Left ventricle myocardium inferior (tissue), 1 donor: ENCODE data around the gene FAM110A. TPM values are rescaled to one million over a fixed set of nuclear protein-coding genes. Genes with fewer than 3 reads are reported as not detected.

ENCODE experiments used
- DNase-seq: peaks from one replicate; pipeline ENCODE4 v3.0.0-alpha.2; 2020
- H3K27ac ChIP-seq: fragments of 200-600 bp; replicated peaks from 2 replicates; pipeline ENCODE4 v1.8.0; 2021
- H3K27me3 ChIP-seq: fragments of 200-600 bp; 2 replicates; pipeline ENCODE4 v1.8.0; 2021; ENCODE audit warnings: low read depth
- H3K36me3 ChIP-seq: fragments of 200-600 bp; 2 replicates; pipeline ENCODE4 v1.8.0; 2021
- H3K4me1 ChIP-seq: fragments of 200-600 bp; 2 replicates; pipeline ENCODE4 v1.8.0; 2021
- H3K4me3 ChIP-seq: fragments of 200-600 bp; 2 replicates; pipeline ENCODE4 v1.8.0; 2021; ENCODE audit warnings: mild to moderate bottlenecking, moderate library complexity
- H3K9me3 ChIP-seq: fragments of 200-600 bp; replicated peaks from 2 replicates; pipeline ENCODE4 v1.8.0; 2021
- CTCF ChIP-seq: fragments of 200-600 bp; IDR thresholded peaks from 2 replicates; pipeline ENCODE4 v1.8.0; 2021; ENCODE audit warnings: antibody characterized with exemption, mild to moderate bottlenecking, borderline replicate concordance
- intact Hi-C: fragments of 100-400 bp; cut with micrococcal nuclease; formaldehyde crosslinking; loops from one replicate; pipeline ENCODE4 v1.11.0; 2022
- total RNA-seq: library from RNA; stranded (reverse); fragmentation: NEBNext Ultra II Directional; extraction: Animal tissue kit (Norgen Biotek cat#: 25700); gene quantifications from one replicate; pipeline ENCODE4 v1.2.1, GENCODE V29; 2021
- donor health status: DM: no; HTN: yes; CAD: no; lungs with severe emphysema.

The FAM110A gene
- total RNA-seq, 1 donor from 2014 or later, result 2.0 TPM

DNA sequence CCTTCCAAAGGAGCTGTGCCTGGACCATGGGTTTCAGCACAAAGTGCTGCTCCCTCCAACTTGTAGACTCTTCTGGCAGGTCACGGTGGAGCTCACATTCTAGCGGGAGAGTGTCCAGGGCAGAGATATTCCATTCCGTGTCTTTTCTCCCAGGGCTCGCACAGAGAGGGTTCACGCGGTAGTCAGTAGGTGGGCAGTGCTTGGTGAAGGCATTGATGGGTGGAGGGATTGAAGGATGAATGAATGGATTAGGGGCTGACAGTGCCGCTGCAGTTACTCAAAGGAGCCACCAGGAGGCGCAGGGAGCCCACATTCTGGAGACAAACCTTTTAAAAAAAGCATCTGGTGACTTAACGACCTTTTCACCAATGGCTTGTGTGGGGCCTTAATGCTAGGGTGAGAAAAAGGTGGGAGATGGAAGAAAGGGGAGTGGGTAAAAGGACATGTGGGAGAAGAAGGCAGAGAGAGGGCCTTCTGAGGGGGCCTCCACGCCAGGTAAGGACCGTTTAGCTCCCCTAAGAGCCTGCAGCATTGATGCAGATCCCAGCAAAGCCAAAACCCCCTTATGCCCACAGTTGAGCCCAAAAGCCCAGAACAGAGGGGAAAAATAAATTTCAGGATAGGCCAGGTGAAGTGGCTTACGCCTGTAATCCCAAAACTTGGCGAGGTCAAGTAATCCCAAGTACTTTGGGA is 17.5 kb upstream of the FAM110A start:
- Histone ChIP-seq H3K27ac (no peak overlapping the region), H3K27me3 (peaks cover 51% of the 10 kb centered on the region), H3K36me3 (no peaks in the 10 kb centered on the region), H3K4me1 (peaks cover 6% of the 10 kb centered on the region), H3K9me3 (no peaks in the 10 kb centered on the region), H3K4me3 (no peak overlapping the region)
- DNase-seq, result peak; percentile 46
- peak; percentile 99 for TF ChIP-seq CTCF
- intact Hi-C loops, result loop anchor here (5.0 kb wide), 1 partner anchor 141 kb away; no protein-coding TSS in a partner anchor

- Histone ChIP-seq H3K9me3 (no peaks in the 10 kb centered on the region), H3K27me3 (peaks cover 33% of the 10 kb centered on the region), H3K36me3 (no peaks in the 10 kb centered on the region), H3K4me1 (peaks cover 14% of the 10 kb centered on the region), H3K4me3 (no peak overlapping the region), H3K27ac (no peak overlapping the region)
- no peak for TF ChIP-seq CTCF
- intact Hi-C loops, result loop anchor here (5.0 kb wide), 1 partner anchor 139 kb away; no protein-coding TSS in a partner anchor
- no peak for DNase-seq
Measured at GRCh38 chr20:818001-818664, 15.4 kb upstream of the FAM110A start.

DNA sequence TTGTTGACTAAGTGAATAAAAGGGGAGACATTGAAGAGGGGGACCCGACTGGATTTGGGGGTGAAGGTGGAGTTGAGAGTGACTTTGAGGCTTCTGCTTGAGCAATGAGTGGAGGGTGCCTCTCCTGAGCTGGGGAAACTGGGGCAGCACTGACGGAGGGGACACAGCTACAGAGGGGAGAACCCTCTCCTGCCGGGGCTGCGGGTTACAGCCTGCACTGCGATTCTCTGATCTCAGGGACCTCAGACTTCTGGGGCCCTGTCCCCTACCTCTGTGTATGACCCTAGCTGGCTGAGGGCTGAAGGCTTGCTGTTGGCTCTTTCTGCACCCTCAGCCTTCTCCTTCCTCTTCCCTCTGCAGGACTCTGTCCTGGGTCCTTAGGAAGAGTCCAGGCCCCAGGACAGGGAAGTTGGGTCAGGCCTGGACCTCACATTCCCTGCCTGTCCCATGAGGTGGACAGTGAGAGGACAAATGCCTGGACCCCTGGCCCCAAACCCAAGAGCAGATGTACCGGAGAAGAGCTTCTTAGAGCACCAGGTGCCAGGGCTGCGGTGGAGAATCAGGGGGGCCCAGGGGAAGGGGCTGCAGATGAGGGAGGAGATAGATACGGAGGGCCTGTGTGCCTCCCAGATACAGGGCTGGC is 13.7 kb upstream of the FAM110A start:
- TF ChIP-seq CTCF, result no peak
- intact Hi-C loops, result loop anchor here (5.0 kb wide), 1 partner anchor 138 kb away; no protein-coding TSS in a partner anchor
- H3K27ac ChIP-seq, result no peak overlapping the region
- H3K4me3 ChIP-seq, result no peak overlapping the region
- no peak for DNase-seq
- H3K36me3 ChIP-seq, result no peaks in the 10 kb centered on the region
- no peaks in the 10 kb centered on the region for H3K9me3 ChIP-seq
- peaks cover 16% of the 10 kb centered on the region for H3K27me3 ChIP-seq
- peaks cover 14% of the 10 kb centered on the region for H3K4me1 ChIP-seq

DNA sequence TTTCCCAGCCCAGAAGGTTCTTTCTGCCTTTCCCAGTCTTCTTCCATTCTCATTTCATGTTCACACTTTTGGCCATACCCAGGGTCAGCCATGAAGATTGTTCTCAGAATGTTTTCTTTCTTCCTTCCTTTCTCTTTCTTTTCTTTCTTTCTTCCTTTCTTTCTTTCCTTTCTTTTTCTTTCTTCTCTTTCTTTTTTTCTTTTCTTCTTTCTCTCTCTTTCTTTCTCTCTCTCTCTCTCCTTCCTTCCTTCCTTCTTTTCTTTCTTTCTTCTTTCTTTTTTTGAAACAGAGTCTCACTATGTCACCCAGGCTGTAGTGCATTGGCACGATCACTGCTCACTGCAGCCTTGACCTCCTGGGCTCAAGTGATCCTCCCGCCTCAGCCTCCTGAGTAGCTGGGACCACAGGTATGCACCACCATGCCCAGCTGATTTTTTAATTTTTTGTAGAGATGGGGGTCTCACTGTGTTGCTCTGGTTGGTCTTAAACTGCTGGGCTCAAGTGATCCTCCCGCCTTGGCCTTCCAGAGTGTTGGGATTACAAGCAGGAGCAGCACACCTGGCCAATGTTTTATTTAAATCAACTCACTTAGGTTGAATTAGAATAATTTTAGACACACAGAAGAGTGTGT is 13.1 kb upstream of the FAM110A start:
- H3K4me3 ChIP-seq, result no peak overlapping the region
- H3K27me3 ChIP-seq, result peaks cover 9% of the 10 kb centered on the region
- DNase-seq, result no peak
- H3K27ac ChIP-seq, result peak overlapping the region; percentile 65
- H3K36me3 ChIP-seq, result no peaks in the 10 kb centered on the region
- peaks cover 14% of the 10 kb centered on the region for H3K4me1 ChIP-seq
- H3K9me3 ChIP-seq, result no peaks in the 10 kb centered on the region
- intact Hi-C loops, result no loop called here
- TF ChIP-seq CTCF, result no peak

DNA sequence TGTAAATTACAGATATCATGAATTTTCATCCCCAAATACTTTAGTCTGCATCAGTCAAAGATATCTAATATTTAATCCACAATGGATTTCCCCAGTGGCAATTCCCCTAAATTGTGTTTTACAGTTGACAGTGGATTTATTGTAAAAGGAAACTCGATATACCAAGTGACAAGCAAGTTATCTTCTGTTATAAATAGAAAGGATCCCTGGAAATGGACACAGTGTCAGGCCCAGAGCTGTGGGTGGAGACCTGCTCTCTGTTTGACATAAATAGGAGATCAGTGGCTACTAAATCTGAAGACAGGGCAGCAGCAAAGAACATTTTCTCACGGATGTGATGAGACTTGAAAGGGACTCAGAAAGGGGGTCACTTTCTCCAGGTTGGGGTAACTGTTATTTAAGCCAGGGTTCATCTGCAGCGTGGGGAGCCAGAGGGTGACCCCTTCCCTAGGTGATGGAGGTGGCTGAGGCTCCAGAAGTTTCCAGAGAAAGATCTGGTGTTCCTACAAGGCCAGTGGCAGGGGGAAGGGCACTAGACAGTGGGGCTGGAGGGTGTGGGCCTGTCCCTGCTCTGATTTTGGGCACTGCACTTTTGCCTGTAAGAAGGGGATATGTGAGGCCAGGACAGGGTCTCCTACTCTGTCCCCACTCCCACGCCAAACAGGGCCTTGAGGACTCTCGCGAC is 12.3 kb upstream of the FAM110A start:
- no peak overlapping the region for H3K4me3 ChIP-seq
- H3K9me3 ChIP-seq, result no peaks in the 10 kb centered on the region
- intact Hi-C loops, result no loop called here
- H3K36me3 ChIP-seq, result no peaks in the 10 kb centered on the region
- H3K4me1 ChIP-seq, result peaks cover 21% of the 10 kb centered on the region
- peaks cover 2% of the 10 kb centered on the region for H3K27me3 ChIP-seq
- TF ChIP-seq CTCF, result no peak
- peak overlapping the region; percentile 65 for H3K27ac ChIP-seq
- DNase-seq, result no peak
